Measurements from ENCODE around the gene AFAP1. TPM values are rescaled to one million over a fixed set of nuclear protein-coding genes. Genes with fewer than 3 reads are reported as not detected.

The AFAP1 gene
- total RNA-seq, 1 donor from 2014 or later = 84.9 TPM

GRCh38 chr4:7771541-7772507 is 167.8 kb downstream of the AFAP1 start:
- no peak for TF ChIP-seq CTCF (IDR thresholded peaks at IDR 0.05)
- intact Hi-C loops (cut with DNase I) = no loop called here
- no peak overlapping the region for H3K4me3 ChIP-seq
- H3K4me1 ChIP-seq = no peaks in the 10 kb centered on the region
- no peaks in the 10 kb centered on the region for H3K9me3 ChIP-seq
- H3K36me3 ChIP-seq = peaks cover 69 to 84% of the 10 kb centered on the region in 2 donors
- no peaks in the 10 kb centered on the region for H3K27me3 ChIP-seq
- DNase-seq (ENCODE audit: low spot score in 2 of 2) = no peak
- H3K27ac ChIP-seq = no peak overlapping the region

GRCh38 chr4:7771056-7771455 is 168.6 kb downstream of the AFAP1 start:
- Histone ChIP-seq H3K27me3 (no peaks in the 10 kb centered on the region), H3K4me1 (no peaks in the 10 kb centered on the region), H3K36me3 (peaks cover 69 to 79% of the 10 kb centered on the region in 2 donors), H3K9me3 (no peaks in the 10 kb centered on the region), H3K27ac (no peak overlapping the region), H3K4me3 (no peak overlapping the region)
- intact Hi-C loops (cut with DNase I) = no loop called here
- DNase-seq (ENCODE audit: low spot score in 2 of 2) = no peak
- no peak for TF ChIP-seq CTCF (IDR thresholded peaks at IDR 0.05)

GRCh38 chr4:7770224-7771050 is 169.2 kb downstream of the AFAP1 start:
- Histone ChIP-seq H3K27ac (no peak overlapping the region), H3K36me3 (peaks cover 71 to 82% of the 10 kb centered on the region in 2 donors)
- peak in 2 of 3 experiments; percentile 8 to 40 for TF ChIP-seq CTCF (IDR thresholded peaks at IDR 0.05)

GRCh38 chr4:7769396-7770223 is 170.1 kb downstream of the AFAP1 start:
- DNase-seq (ENCODE audit: low spot score in 2 of 2) = no peak
- no peak for TF ChIP-seq CTCF (IDR thresholded peaks at IDR 0.05)
- intact Hi-C loops (cut with DNase I) = no loop called here

More at GRCh38 chr4:7770224-7771050, 169.2 kb downstream of the AFAP1 start:
- H3K4me1 ChIP-seq = no peaks in the 10 kb centered on the region
- H3K4me3 ChIP-seq = no peak overlapping the region
- no peaks in the 10 kb centered on the region for H3K27me3 ChIP-seq
- H3K9me3 ChIP-seq = no peaks in the 10 kb centered on the region
- intact Hi-C loops (cut with DNase I) = no loop called here
- DNase-seq (ENCODE audit: low spot score in 2 of 2) = no peak

GRCh38 chr4:7768736-7769135 is 170.9 kb downstream of the AFAP1 start:
- Histone ChIP-seq H3K27ac (no peak overlapping the region), H3K4me3 (no peak overlapping the region), H3K36me3 (peaks cover 61 to 82% of the 10 kb centered on the region in 2 donors), H3K4me1 (no peaks in the 10 kb centered on the region), H3K9me3 (no peaks in the 10 kb centered on the region), H3K27me3 (no peaks in the 10 kb centered on the region)
- no peak for TF ChIP-seq CTCF (IDR thresholded peaks at IDR 0.05)
- intact Hi-C loops (cut with DNase I) = no loop called here
- DNase-seq (ENCODE audit: low spot score in 2 of 2) = no peak

More at GRCh38 chr4:7769396-7770223, 170.1 kb downstream of the AFAP1 start:
- Histone ChIP-seq H3K27me3 (no peaks in the 10 kb centered on the region), H3K9me3 (no peaks in the 10 kb centered on the region), H3K4me1 (no peaks in the 10 kb centered on the region), H3K4me3 (no peak overlapping the region), H3K27ac (no peak overlapping the region), H3K36me3 (peaks cover 70 to 85% of the 10 kb centered on the region in 2 donors)
